NOMO-1 treated with dmso at 0.1 percent for 144 hours (cell line): ENCODE data around the gene BDKRB1.

Experiments used
- DNase-seq: peaks from one replicate; lab custom pipeline; 2025; ENCODE audit not compliant: unreplicated experiment; lab: John Stamatoyannopoulos, UW

BDKRB1 gene

GRCh38 chr14:96260341-96260821 is 4.4 kb downstream of the BDKRB1 start:
- no peak for DNase-seq

- DNase-seq, result no peak
These were observed 5.0 kb downstream of the BDKRB1 start for GRCh38 chr14:96261053-96261452.

- DNase-seq, result no peak
These were observed 6.0 kb downstream of the BDKRB1 start for GRCh38 chr14:96261772-96262655.

- DNase-seq, result no peak
These were observed 7.6 kb downstream of the BDKRB1 start for GRCh38 chr14:96263347-96264199.

- DNase-seq, result no peak
These were observed 8.2 kb downstream of the BDKRB1 start for GRCh38 chr14:96264200-96264553.

- no peak for DNase-seq
These were observed 8.8 kb downstream of the BDKRB1 start for GRCh38 chr14:96264853-96265252.

GRCh38 chr14:96265383-96266095 is 9.5 kb downstream of the BDKRB1 start:
- no peak for DNase-seq

GRCh38 chr14:96267336-96267735 is 11.3 kb downstream of the BDKRB1 start:
- DNase-seq, result no peak

GRCh38 chr14:96267916-96268315 is 11.9 kb downstream of the BDKRB1 start:
- DNase-seq, result no peak

GRCh38 chr14:96268431-96269358 is 12.7 kb downstream of the BDKRB1 start:
- no peak for DNase-seq

GRCh38 chr14:96269359-96269710 is 13.3 kb downstream of the BDKRB1 start:
- no peak for DNase-seq

- DNase-seq, result no peak
These were observed 14.8 kb downstream of the BDKRB1 start for GRCh38 chr14:96270565-96271420.

- DNase-seq, result no peak
These were observed 15.4 kb downstream of the BDKRB1 start for GRCh38 chr14:96271421-96271762.

GRCh38 chr14:96272777-96273473 is 16.9 kb downstream of the BDKRB1 start:
- no peak for DNase-seq

- DNase-seq, result no peak
These were observed 17.6 kb downstream of the BDKRB1 start for GRCh38 chr14:96273629-96274028.

- no peak for DNase-seq
These were observed 18.1 kb downstream of the BDKRB1 start for GRCh38 chr14:96274122-96274521.

GRCh38 chr14:96274543-96274942 is 18.5 kb downstream of the BDKRB1 start:
- no peak for DNase-seq

GRCh38 chr14:96275177-96276112 is 19.4 kb downstream of the BDKRB1 start:
- DNase-seq, result no peak
